Brain microvascular endothelial cell (primary cell): ENCODE measurements around the gene CPEB3.
"Not testable (repeated sequence)": the region's sequence is repeated elsewhere in the genome, so short reads cannot be mapped to it uniquely, and the experiment has no call there.

Experiments used
- DNase-seq: peaks from one replicate; pipeline ENCODE4 v3.0.0-alpha.2; 2020
- H3K27ac ChIP-seq: fragments of 250-450 bp; sonication (Bioruptor Pico); 2 replicates; pipeline ENCODE4 v1.5.1; 2020; ENCODE audit warnings: mild to moderate bottlenecking, moderate library complexity
- H3K27me3 ChIP-seq: fragments of 250-450 bp; sonication (Bioruptor Pico); replicated peaks from 2 replicates; pipeline ENCODE4 v1.5.1; 2020; ENCODE audit warnings: mild to moderate bottlenecking
- H3K36me3 ChIP-seq: fragments of 250-450 bp; sonication (Bioruptor Pico); replicated peaks from 2 replicates; pipeline ENCODE4 v1.5.1; 2020; ENCODE audit warnings: mild to moderate bottlenecking
- H3K4me3 ChIP-seq: 2 replicates; pipeline ENCODE4 v1.5.1; 2011; ENCODE audit warnings: low read depth, mild to moderate bottlenecking, control low read depth, low read length, moderate library complexity
- in situ Hi-C: cut with HindIII; loops from 2 replicates; pipeline ENCODE4 v1.10.0; 2017; ENCODE audit warnings: low sequenced_read_pairs, low pct_ligation_motif_present
- TF ChIP-seq, protein P1 (sequence below): IDR thresholded peaks from 2 replicates; pipeline ENCODE4 v1.5.1; 2011; ENCODE audit warnings: low read depth, mild to moderate bottlenecking, moderate library complexity, low read length, control low read depth, inconsistent platforms; ENCODE audit errors: missing control alignments

The CPEB3 gene

DNA sequence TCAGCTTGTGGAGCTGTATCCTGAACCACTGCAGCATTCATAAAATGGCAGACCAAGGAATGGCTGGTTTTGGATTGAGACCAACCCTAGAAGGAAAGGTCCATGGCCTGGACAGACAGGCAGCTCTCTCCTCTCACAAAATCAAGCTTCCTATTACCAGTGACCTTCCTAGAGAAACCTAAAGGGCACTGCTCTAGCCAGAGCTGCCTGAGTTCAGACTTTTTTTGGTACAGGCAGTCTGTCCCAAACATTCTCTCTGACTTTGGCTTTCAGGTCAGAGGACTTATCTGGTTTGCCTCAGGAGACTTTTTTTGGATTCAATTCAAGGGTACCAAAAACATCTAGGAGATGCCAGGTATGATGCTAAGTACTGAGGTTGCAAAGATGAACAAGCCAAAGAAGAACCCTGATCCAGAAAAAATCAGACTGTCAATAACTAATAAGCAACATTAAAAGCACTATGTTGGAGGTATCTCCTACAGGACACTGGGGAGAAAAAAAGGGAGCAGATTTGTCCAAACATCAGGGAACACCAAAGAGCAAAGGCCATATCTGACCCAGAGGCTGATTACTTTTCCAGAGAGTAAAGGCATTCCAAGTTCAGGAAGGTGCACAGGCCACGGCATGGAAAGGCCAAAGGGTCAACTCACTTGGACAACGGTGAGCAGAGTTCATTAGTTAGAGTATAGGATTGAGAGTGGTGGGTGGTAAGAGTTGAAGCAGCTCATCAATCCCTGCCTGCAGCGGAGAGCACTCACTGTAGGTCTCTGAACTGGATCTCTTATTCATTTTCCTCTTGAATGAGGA lies 169.0 kb downstream of the CPEB3 start:
- no peaks in the 10 kb centered on the region for H3K36me3 ChIP-seq
- DNase-seq: no peak
- no peak overlapping the region for H3K27ac ChIP-seq
- TF ChIP-seq, protein P1, sequence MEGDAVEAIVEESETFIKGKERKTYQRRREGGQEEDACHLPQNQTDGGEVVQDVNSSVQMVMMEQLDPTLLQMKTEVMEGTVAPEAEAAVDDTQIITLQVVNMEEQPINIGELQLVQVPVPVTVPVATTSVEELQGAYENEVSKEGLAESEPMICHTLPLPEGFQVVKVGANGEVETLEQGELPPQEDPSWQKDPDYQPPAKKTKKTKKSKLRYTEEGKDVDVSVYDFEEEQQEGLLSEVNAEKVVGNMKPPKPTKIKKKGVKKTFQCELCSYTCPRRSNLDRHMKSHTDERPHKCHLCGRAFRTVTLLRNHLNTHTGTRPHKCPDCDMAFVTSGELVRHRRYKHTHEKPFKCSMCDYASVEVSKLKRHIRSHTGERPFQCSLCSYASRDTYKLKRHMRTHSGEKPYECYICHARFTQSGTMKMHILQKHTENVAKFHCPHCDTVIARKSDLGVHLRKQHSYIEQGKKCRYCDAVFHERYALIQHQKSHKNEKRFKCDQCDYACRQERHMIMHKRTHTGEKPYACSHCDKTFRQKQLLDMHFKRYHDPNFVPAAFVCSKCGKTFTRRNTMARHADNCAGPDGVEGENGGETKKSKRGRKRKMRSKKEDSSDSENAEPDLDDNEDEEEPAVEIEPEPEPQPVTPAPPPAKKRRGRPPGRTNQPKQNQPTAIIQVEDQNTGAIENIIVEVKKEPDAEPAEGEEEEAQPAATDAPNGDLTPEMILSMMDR: no peak
- H3K4me3 ChIP-seq: no peak overlapping the region
- in situ Hi-C loops: no loop called here
- H3K27me3 ChIP-seq: no peaks in the 10 kb centered on the region

DNA sequence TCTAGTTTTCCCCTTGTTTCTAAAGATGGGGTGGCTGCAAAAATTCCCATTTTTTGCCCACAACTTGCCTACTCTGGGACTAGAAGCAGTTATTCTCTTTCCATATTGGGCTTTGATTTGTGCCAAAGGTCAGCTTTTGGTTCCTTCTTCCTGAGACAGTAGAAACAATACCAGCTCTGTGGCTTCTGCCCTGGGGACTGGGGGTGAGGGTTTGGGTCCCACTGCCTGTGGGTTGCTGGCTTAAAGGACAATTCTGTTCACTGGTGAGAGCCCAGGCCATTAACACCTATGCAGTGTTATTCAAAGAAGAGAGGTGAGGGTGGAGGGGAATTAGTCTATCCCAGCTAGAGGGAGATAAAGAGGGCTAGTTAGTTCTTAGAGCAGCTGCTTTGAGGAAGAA lies 171.5 kb downstream of the CPEB3 start:
- TF ChIP-seq, protein P1: no peak
- no peaks in the 10 kb centered on the region for H3K27me3 ChIP-seq
- H3K36me3 ChIP-seq: no peaks in the 10 kb centered on the region
- in situ Hi-C loops: no loop called here
- no peak overlapping the region for H3K27ac ChIP-seq
- no peak for DNase-seq
- H3K4me3 ChIP-seq: no peak overlapping the region

DNA sequence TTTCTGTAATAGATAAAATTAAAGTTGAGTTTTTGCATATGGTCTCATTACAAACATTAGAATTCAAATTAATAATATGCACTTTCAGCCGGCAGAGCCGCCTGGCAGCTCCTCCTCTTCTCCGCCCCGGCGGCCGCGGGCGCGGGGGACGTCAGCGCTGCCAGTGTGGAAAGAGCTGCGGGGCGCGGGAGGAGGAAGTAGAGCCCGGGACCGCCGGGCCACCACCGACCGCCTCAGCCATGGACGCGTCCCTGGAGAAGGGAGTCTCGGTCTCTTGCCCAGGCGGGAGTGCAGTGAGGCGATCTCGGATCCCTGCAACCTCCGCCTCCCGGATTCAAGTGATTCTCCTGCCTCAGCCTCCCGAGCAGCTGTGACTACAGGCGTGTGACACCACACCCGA lies 176.0 kb downstream of the CPEB3 start:
- H3K27ac ChIP-seq, DNase-seq, H3K27me3 ChIP-seq, in situ Hi-C loops, H3K36me3 ChIP-seq, H3K4me3 ChIP-seq: not testable (repeated sequence)

- no peaks in the 10 kb centered on the region for H3K27me3 ChIP-seq
- DNase-seq: no peak
- TF ChIP-seq, protein P1: no peak
- in situ Hi-C loops: no loop called here
- H3K4me3 ChIP-seq: no peak overlapping the region
- H3K27ac ChIP-seq: no peak overlapping the region
- H3K36me3 ChIP-seq: no peaks in the 10 kb centered on the region
Observed at GRCh38 chr10:92113911-92114600, 176.8 kb downstream of the CPEB3 start.

DNA sequence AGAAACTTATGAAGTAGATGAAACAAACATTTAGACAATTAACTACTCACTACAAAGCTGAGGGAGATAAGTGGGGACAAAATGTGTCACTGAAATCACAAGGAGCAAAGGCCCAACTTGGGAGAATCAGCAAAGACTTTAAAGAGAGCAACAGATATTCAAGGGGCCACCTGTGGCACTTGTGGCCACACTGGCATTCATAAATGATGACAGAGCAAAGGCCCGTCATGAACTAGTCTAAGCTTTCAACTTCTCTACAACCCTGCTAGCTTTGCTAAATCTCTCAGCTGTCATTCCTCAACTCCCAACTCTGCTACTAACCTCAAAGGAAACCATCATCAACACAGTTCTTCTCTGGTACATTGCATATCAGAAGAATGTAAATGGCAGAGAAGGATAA lies 178.4 kb downstream of the CPEB3 start:
- no peak overlapping the region for H3K27ac ChIP-seq
- in situ Hi-C loops: no loop called here
- H3K36me3 ChIP-seq: no peaks in the 10 kb centered on the region
- TF ChIP-seq, protein P1: no peak
- no peaks in the 10 kb centered on the region for H3K27me3 ChIP-seq
- H3K4me3 ChIP-seq: no peak overlapping the region
- DNase-seq: no peak

- TF ChIP-seq, protein P1: no peak
- in situ Hi-C loops: no loop called here
- Histone ChIP-seq H3K27ac (no peak overlapping the region), H3K27me3 (no peaks in the 10 kb centered on the region), H3K4me3 (no peak overlapping the region), H3K36me3 (no peaks in the 10 kb centered on the region)
- no peak for DNase-seq
Observed at GRCh38 chr10:92111336-92111939, 179.4 kb downstream of the CPEB3 start.
